Gastroesophageal sphincter (tissue), 3 donors: ENCODE measurements around the gene GTF2IRD2.
"Not testable (repeated sequence)": the region's sequence is repeated elsewhere in the genome, so short reads cannot be mapped to it uniquely, and the experiment has no call there.

Source experiments
- POLR2AphosphoS5 ChIP-seq: sonication (generic); formaldehyde crosslinking; IDR thresholded peaks from one replicate; pipeline ENCODE4 v1.6.1; 2017; ENCODE audit warnings: antibody characterized with exemption
- TF ChIP-seq, protein P1 (sequence below), 4 experiments: fragments of 200-600 bp in 2 of 4; fragments of 450-650 bp in 2 of 4; sonication (generic) in 1 of 4; IDR thresholded peaks; one replicate each; pipeline ENCODE4 v1.5.1; 2017 to 2019; ENCODE audit warnings: antibody characterized with exemption in 4 of 4, mild to moderate bottlenecking in 2 of 4, moderate library complexity in 2 of 4

DNA sequence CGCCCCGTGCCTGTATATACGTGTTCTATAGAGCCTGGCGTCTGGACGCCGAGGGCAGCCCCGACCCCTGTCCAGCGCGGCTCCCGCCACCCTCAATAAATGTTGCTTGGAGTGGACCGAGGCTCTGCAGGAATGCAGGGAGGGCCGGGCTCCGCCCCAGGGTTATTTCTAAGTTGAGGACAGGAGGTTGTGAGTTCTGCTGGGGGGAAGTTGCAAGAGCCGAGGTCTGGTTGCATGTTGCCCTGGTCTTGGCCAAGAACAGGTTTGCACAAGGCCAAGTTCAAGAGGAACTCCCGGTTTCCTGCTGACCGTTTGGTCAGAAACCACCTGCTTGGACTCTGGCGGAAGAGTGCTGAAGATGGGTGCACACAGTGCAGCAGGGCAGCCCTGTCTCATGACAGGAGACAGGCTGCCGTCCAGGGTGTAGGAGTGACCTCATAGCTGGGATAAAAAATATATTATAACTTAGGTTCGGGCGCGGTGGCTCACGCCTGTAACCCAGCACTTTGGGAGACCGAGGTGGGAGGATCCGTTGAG is 62.1 kb downstream of the GTF2IRD2 start:
- TF ChIP-seq, protein P1, sequence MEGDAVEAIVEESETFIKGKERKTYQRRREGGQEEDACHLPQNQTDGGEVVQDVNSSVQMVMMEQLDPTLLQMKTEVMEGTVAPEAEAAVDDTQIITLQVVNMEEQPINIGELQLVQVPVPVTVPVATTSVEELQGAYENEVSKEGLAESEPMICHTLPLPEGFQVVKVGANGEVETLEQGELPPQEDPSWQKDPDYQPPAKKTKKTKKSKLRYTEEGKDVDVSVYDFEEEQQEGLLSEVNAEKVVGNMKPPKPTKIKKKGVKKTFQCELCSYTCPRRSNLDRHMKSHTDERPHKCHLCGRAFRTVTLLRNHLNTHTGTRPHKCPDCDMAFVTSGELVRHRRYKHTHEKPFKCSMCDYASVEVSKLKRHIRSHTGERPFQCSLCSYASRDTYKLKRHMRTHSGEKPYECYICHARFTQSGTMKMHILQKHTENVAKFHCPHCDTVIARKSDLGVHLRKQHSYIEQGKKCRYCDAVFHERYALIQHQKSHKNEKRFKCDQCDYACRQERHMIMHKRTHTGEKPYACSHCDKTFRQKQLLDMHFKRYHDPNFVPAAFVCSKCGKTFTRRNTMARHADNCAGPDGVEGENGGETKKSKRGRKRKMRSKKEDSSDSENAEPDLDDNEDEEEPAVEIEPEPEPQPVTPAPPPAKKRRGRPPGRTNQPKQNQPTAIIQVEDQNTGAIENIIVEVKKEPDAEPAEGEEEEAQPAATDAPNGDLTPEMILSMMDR (IDR thresholded peaks at IDR 0.05), result not testable (repeated sequence)
- TF ChIP-seq POLR2AphosphoS5, result not testable (repeated sequence)
